H9 (cell line): ENCODE data around the gene ERMN. TPM values are rescaled to one million over a fixed set of nuclear protein-coding genes. Genes with fewer than 3 reads are reported as not detected.

Source experiments
- DNase-seq: peaks from one replicate; pipeline ENCODE4 v3.0.0-alpha.2; 2017
- H2AFZ ChIP-seq: one replicate; pipeline ENCODE4 v1.6.1; 2013; ENCODE audit warnings: mild to moderate bottlenecking, low read length, control low read depth, moderate library complexity
- H2AK5ac ChIP-seq: 2 replicates; pipeline ENCODE4 v1.6.1; 2013; ENCODE audit warnings: low read length, control low read depth, mixed read lengths; ENCODE audit not compliant: insufficient read length
- H2BK120ac ChIP-seq: one replicate; pipeline ENCODE4 v1.6.1; 2013; ENCODE audit warnings: low read depth, mild to moderate bottlenecking, low read length, control low read depth, inconsistent platforms; ENCODE audit not compliant: poor library complexity, severe bottlenecking
- H2BK12ac ChIP-seq: 2 replicates; pipeline ENCODE4 v1.6.1; 2013; ENCODE audit warnings: low read length, control low read depth, mixed read lengths, low read depth; ENCODE audit not compliant: insufficient read length
- H2BK15ac ChIP-seq: 2 replicates; pipeline ENCODE4 v1.6.1; 2013; ENCODE audit warnings: low read depth, low read length, control low read depth
- H2BK20ac ChIP-seq: one replicate; pipeline ENCODE4 v1.6.1; 2013; ENCODE audit warnings: low read depth, mild to moderate bottlenecking, low read length, control low read depth, inconsistent platforms; ENCODE audit not compliant: poor library complexity, severe bottlenecking
- H2BK5ac ChIP-seq: 2 replicates; pipeline ENCODE4 v1.6.1; 2013; ENCODE audit warnings: low read length, control low read depth, mixed read lengths; ENCODE audit not compliant: insufficient read length
- H3K14ac ChIP-seq: 2 replicates; pipeline ENCODE4 v1.6.1; 2013; ENCODE audit warnings: low read length, control low read depth; ENCODE audit not compliant: insufficient read depth
- H3K18ac ChIP-seq: 2 replicates; pipeline ENCODE4 v1.6.1; 2013; ENCODE audit warnings: low read depth, mild to moderate bottlenecking, mixed read lengths, low read length, control low read depth; ENCODE audit not compliant: insufficient read length
- H3K23ac ChIP-seq: 2 replicates; pipeline ENCODE4 v1.6.1; 2013; ENCODE audit warnings: low read length, control low read depth, mixed read lengths, low read depth; ENCODE audit not compliant: insufficient read length
- H3K23me2 ChIP-seq: 2 replicates; pipeline ENCODE4 v1.6.1; 2013; ENCODE audit warnings: low read depth, mild to moderate bottlenecking, mixed read lengths, low read length, control low read depth; ENCODE audit not compliant: insufficient read length, poor library complexity, severe bottlenecking
- H3K27ac ChIP-seq: 2 replicates; pipeline ENCODE4 v1.5.1; 2013; ENCODE audit warnings: low read length, control low read depth, mixed read lengths, low read depth; ENCODE audit not compliant: insufficient read length
- H3K27me3 ChIP-seq: 2 replicates; pipeline ENCODE4 v1.6.1; 2013; ENCODE audit warnings: low read length, control low read depth, inconsistent platforms; ENCODE audit not compliant: insufficient read depth
- H3K4ac ChIP-seq: 2 replicates; pipeline ENCODE4 v1.6.1; 2013; ENCODE audit warnings: low read depth, mild to moderate bottlenecking, control low read depth, inconsistent platforms, low read length, moderate library complexity
- H3K4me1 ChIP-seq: 2 replicates; pipeline ENCODE4 v1.6.1; 2013; ENCODE audit warnings: low read length, control low read depth, inconsistent platforms; ENCODE audit not compliant: insufficient read depth
- H3K4me2 ChIP-seq: 2 replicates; pipeline ENCODE4 v1.6.1; 2013; ENCODE audit warnings: low read length, control low read depth, mixed read lengths; ENCODE audit not compliant: insufficient read length, insufficient read depth
- H3K56ac ChIP-seq: 2 replicates; pipeline ENCODE4 v1.6.1; 2013; ENCODE audit warnings: low read depth, mild to moderate bottlenecking, mixed read lengths, low read length, control low read depth; ENCODE audit not compliant: insufficient read length
- H3K79me1 ChIP-seq: 2 replicates; pipeline ENCODE4 v1.6.1; 2013; ENCODE audit warnings: low read depth, mild to moderate bottlenecking, moderate library complexity, low read length, control low read depth, inconsistent platforms; ENCODE audit not compliant: insufficient read depth, poor library complexity, severe bottlenecking
- H3K79me2 ChIP-seq: 2 replicates; pipeline ENCODE4 v1.6.1; 2013; ENCODE audit warnings: low read length, control low read depth, inconsistent platforms; ENCODE audit not compliant: insufficient read depth
- H3K9ac ChIP-seq: 2 replicates; pipeline ENCODE4 v1.6.1; 2013; ENCODE audit warnings: low read length, control low read depth, mixed read lengths; ENCODE audit not compliant: insufficient read length; ENCODE audit errors: extremely low read depth
- H3K9me3 ChIP-seq: one replicate; pipeline ENCODE4 v1.6.1; 2013; ENCODE audit warnings: low read depth, low read length, inconsistent platforms; ENCODE audit not compliant: control insufficient read depth
- H3T11ph ChIP-seq: one replicate; pipeline ENCODE4 v1.6.1; 2013; ENCODE audit warnings: mild to moderate bottlenecking, low read length, control low read depth, inconsistent platforms
- H4K20me1 ChIP-seq: one replicate; pipeline ENCODE4 v1.6.1; 2013; ENCODE audit not compliant: control insufficient read depth, insufficient read length, insufficient read depth
- H4K5ac ChIP-seq: 2 replicates; pipeline ENCODE4 v1.6.1; 2013; ENCODE audit warnings: low read depth, mild to moderate bottlenecking, mixed read lengths, low read length, control low read depth; ENCODE audit not compliant: insufficient read length
- H4K8ac ChIP-seq: replicated peaks from 2 replicates; pipeline ENCODE4 v1.6.1; 2013; ENCODE audit warnings: low read length, control low read depth, mixed read lengths, low read depth; ENCODE audit not compliant: insufficient read length
- H4K91ac ChIP-seq: 2 replicates; pipeline ENCODE4 v1.6.1; 2013; ENCODE audit warnings: low read depth, mild to moderate bottlenecking, moderate library complexity, mixed read lengths, low read length, control low read depth; ENCODE audit not compliant: insufficient read length
- H3K27ac Mint-ChIP-seq, 3 experiments: 2 replicates in 2 of 3; 3 replicates in 1 of 3; pipeline ENCODE4 v1.8.0; 2020 to 2021; ENCODE audit warnings: mixed read lengths in 3 of 3, mild to moderate bottlenecking in 1 of 3, moderate library complexity in 1 of 3
- H3K27me3 Mint-ChIP-seq: 2 replicates; pipeline ENCODE4 v1.8.0; 2021; ENCODE audit warnings: low read depth, mild to moderate bottlenecking, moderate library complexity, mixed read lengths
- H3K36me3 Mint-ChIP-seq, 3 experiments: 2 replicates in 2 of 3; 3 replicates in 1 of 3; pipeline ENCODE4 v1.8.0; 2020 to 2021; ENCODE audit warnings: low read depth in 3 of 3, mixed read lengths in 3 of 3; ENCODE audit not compliant: insufficient read depth in 1 of 3
- H3K4me1 Mint-ChIP-seq, 2 experiments: 2 replicates each; pipeline ENCODE4 v1.8.0; 2020; ENCODE audit warnings: mixed read lengths in 2 of 2
- H3K4me3 Mint-ChIP-seq, 2 experiments: 2 replicates in 1 of 2; 3 replicates in 1 of 2; pipeline ENCODE4 v1.8.0; 2020 to 2021; ENCODE audit warnings: mild to moderate bottlenecking in 2 of 2, mixed read lengths in 2 of 2, moderate library complexity in 1 of 2
- H3K9me3 Mint-ChIP-seq, 2 experiments: 2 replicates in 1 of 2; 3 replicates in 1 of 2; pipeline ENCODE4 v1.8.0; 2020; ENCODE audit warnings: mild to moderate bottlenecking in 2 of 2, mixed read lengths in 2 of 2, moderate library complexity in 1 of 2
- WGBS: extraction: QIAGEN DNeasy Blood & Tissue Kit; methylation state at CpG from one replicate; pipeline ENCODE4 v1.1.7; 2013; ENCODE audit warnings: missing lambda C conversion rate, low lambda C conversion rate, mixed read lengths; ENCODE audit not compliant: insufficient read length; ENCODE audit errors: extremely low coverage; 5-methylcytosine and 5-hydroxymethylcytosine counted together
- total RNA-seq: library from RNA; stranded (reverse); gene quantifications from 2 replicates; pipeline ENCODE4 v1.2.1, GENCODE V29; 2021
- TF ChIP-seq, protein P1 (sequence below): fragments of 200-600 bp; sonication (generic); conservative IDR thresholded peaks from 3 replicates; pipeline ENCODE4 v1.8.0; 2021; ENCODE audit warnings: antibody characterized with exemption, mild to moderate bottlenecking

Gene ERMN
- total RNA-seq, 1 experiment from 2014 or later: 0.48 TPM

DNA sequence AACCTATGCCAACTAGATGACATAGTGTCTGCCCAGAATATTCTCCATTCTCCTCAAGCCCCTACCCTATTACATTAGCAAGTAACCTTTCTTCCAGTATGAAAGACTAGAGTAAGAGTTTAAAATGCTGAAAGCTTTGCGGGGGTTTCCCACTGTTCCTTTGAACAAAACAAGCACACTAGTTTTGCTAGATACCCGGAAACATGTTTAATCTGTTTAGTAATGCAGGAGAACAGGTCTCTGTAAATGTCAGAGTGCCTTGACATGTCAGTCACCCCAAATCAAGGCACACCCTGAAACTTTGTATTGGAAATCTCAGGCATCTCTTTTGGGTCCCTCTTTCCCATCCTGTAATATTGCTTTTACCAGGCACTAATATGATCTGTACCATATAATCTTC lies 56.6 kb downstream of the ERMN start:
- no peak overlapping the region for H2BK15ac ChIP-seq
- Mint-ChIP-seq H3K4me3 (no peak overlapping the region), H3K36me3 (no peaks in the 10 kb centered on the region), H3K9me3 (no peaks in the 10 kb centered on the region), H3K27me3 (no peaks in the 10 kb centered on the region), H3K27ac (no peak overlapping the region), H3K4me1 (peaks cover 26 to 28% of the 10 kb centered on the region in 2 experiments)
- no peaks in the 10 kb centered on the region for H3K9me3 ChIP-seq
- no peak overlapping the region for H4K5ac ChIP-seq
- H2BK120ac ChIP-seq: no peak overlapping the region
- H3K23me2 ChIP-seq: no peaks in the 10 kb centered on the region
- no peak overlapping the region for H2AK5ac ChIP-seq
- H2BK12ac ChIP-seq: no peak overlapping the region
- H3K27ac ChIP-seq: no peak overlapping the region
- H3K9ac ChIP-seq: no peak overlapping the region
- H4K20me1 ChIP-seq: no peaks in the 10 kb centered on the region
- TF ChIP-seq, protein P1, sequence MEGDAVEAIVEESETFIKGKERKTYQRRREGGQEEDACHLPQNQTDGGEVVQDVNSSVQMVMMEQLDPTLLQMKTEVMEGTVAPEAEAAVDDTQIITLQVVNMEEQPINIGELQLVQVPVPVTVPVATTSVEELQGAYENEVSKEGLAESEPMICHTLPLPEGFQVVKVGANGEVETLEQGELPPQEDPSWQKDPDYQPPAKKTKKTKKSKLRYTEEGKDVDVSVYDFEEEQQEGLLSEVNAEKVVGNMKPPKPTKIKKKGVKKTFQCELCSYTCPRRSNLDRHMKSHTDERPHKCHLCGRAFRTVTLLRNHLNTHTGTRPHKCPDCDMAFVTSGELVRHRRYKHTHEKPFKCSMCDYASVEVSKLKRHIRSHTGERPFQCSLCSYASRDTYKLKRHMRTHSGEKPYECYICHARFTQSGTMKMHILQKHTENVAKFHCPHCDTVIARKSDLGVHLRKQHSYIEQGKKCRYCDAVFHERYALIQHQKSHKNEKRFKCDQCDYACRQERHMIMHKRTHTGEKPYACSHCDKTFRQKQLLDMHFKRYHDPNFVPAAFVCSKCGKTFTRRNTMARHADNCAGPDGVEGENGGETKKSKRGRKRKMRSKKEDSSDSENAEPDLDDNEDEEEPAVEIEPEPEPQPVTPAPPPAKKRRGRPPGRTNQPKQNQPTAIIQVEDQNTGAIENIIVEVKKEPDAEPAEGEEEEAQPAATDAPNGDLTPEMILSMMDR: no peak
- no peak for DNase-seq
- no peak overlapping the region for H4K91ac ChIP-seq
- no peak overlapping the region for H2BK20ac ChIP-seq
- WGBS: no CpG with 5 or more reads among the region's 2 CpGs
- H3K4me2 ChIP-seq: no peak overlapping the region
- no peaks in the 10 kb centered on the region for H3K79me2 ChIP-seq
- no peaks in the 10 kb centered on the region for H3K79me1 ChIP-seq
- no peaks in the 10 kb centered on the region; the same call in 1 of the 2 replicates for H3K4me1 ChIP-seq
- no peaks in the 10 kb centered on the region for H3K27me3 ChIP-seq
- H3K18ac ChIP-seq: no peak overlapping the region
- H2BK5ac ChIP-seq: no peak overlapping the region
- no peak overlapping the region for H4K8ac ChIP-seq
- no peak overlapping the region for H3K56ac ChIP-seq
- no peak overlapping the region for H3K4ac ChIP-seq
- H3K23ac ChIP-seq: no peak overlapping the region
- no peak overlapping the region for H3T11ph ChIP-seq
- no peak overlapping the region for H2AFZ ChIP-seq
- no peak overlapping the region for H3K14ac ChIP-seq

Other genes with a start within 250 kb of the ERMN start
- gene GALNT5, start 68.1 kb downstream of the ERMN start, total RNA-seq: 0.13 and 0.17 TPM in 2 replicates
- gene CYTIP, start 118.3 kb upstream of the ERMN start, total RNA-seq: 0.09 and 0.28 TPM in 2 replicates